Neural cell (in vitro differentiated cells): ENCODE measurements around the gene CGNL1.

ENCODE experiments used
- EP300 ChIP-seq: fragments of 450-650 bp; conservative IDR thresholded peaks from 2 replicates; pipeline ENCODE4 v1.6.1; 2014; ENCODE audit warnings: antibody characterized with exemption, mild to moderate bottlenecking, moderate library complexity; ENCODE audit not compliant: poor library complexity, severe bottlenecking
- EZH2 ChIP-seq: fragments of 200-600, 300-800 bp; shearing (Covaris generic), sonication (generic); IDR thresholded peaks from 2 replicates; pipeline ENCODE4 v1.6.1; 2014; ENCODE audit warnings: antibody characterized with exemption, low read length, borderline replicate concordance, mild to moderate bottlenecking; ENCODE audit not compliant: insufficient read depth, poor library complexity, severe bottlenecking
- MXI1 ChIP-seq: fragments of 450-650 bp; conservative IDR thresholded peaks from 2 replicates; pipeline ENCODE4 v1.6.1; 2014; ENCODE audit warnings: antibody characterized with exemption, mild to moderate bottlenecking; ENCODE audit not compliant: poor library complexity, severe bottlenecking
- POLR2AphosphoS5 ChIP-seq: IDR thresholded peaks from 2 replicates; pipeline ENCODE4 v1.6.1; 2012
- RAD21 ChIP-seq: fragments of 450-650 bp; conservative IDR thresholded peaks from 2 replicates; pipeline ENCODE4 v1.6.1; 2014; ENCODE audit warnings: antibody characterized with exemption, mild to moderate bottlenecking, moderate library complexity
- SMC3 ChIP-seq: fragments of 450-650 bp; conservative IDR thresholded peaks from 2 replicates; pipeline ENCODE4 v1.6.1; 2014; ENCODE audit warnings: antibody characterized with exemption, mild to moderate bottlenecking, moderate library complexity; ENCODE audit not compliant: poor library complexity
- TAF1 ChIP-seq: IDR thresholded peaks from 2 replicates; pipeline ENCODE4 v1.6.1; 2012; ENCODE audit warnings: low read depth
- TF ChIP-seq, protein P1 (sequence below): fragments of 450-650 bp; IDR thresholded peaks from 2 replicates; pipeline ENCODE4 v1.5.1; 2014; ENCODE audit warnings: antibody characterized with exemption, mild to moderate bottlenecking, moderate library complexity; ENCODE audit not compliant: poor library complexity, severe bottlenecking
- TF ChIP-seq, protein P2 (sequence below): IDR thresholded peaks from 2 replicates; pipeline ENCODE4 v1.6.1; 2012; ENCODE audit warnings: borderline replicate concordance

DNA sequence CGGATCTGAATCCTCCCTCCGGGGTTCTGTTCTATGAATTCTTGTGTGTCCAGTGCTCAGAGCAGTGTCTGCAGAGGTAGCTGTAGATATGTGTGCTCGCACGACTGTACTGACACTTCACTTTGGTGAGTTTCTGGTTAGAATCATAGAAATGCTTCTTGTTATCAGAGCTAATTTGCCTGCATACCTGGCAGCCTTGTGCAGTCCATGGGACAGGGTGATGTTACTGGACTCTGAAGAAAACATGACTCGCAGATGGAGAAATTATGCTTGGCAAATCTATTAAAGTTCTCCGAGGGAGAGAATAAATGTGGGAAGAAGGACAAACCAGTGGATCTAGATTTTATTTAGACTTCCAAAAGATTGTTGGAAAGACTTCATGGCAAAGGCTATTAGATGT is 12.2 kb downstream of the CGNL1 start:
- TF ChIP-seq, protein P1, sequence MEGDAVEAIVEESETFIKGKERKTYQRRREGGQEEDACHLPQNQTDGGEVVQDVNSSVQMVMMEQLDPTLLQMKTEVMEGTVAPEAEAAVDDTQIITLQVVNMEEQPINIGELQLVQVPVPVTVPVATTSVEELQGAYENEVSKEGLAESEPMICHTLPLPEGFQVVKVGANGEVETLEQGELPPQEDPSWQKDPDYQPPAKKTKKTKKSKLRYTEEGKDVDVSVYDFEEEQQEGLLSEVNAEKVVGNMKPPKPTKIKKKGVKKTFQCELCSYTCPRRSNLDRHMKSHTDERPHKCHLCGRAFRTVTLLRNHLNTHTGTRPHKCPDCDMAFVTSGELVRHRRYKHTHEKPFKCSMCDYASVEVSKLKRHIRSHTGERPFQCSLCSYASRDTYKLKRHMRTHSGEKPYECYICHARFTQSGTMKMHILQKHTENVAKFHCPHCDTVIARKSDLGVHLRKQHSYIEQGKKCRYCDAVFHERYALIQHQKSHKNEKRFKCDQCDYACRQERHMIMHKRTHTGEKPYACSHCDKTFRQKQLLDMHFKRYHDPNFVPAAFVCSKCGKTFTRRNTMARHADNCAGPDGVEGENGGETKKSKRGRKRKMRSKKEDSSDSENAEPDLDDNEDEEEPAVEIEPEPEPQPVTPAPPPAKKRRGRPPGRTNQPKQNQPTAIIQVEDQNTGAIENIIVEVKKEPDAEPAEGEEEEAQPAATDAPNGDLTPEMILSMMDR = no peak
- TF ChIP-seq TAF1 = no peak
- TF ChIP-seq POLR2AphosphoS5 = no peak
- TF ChIP-seq, protein P2, sequence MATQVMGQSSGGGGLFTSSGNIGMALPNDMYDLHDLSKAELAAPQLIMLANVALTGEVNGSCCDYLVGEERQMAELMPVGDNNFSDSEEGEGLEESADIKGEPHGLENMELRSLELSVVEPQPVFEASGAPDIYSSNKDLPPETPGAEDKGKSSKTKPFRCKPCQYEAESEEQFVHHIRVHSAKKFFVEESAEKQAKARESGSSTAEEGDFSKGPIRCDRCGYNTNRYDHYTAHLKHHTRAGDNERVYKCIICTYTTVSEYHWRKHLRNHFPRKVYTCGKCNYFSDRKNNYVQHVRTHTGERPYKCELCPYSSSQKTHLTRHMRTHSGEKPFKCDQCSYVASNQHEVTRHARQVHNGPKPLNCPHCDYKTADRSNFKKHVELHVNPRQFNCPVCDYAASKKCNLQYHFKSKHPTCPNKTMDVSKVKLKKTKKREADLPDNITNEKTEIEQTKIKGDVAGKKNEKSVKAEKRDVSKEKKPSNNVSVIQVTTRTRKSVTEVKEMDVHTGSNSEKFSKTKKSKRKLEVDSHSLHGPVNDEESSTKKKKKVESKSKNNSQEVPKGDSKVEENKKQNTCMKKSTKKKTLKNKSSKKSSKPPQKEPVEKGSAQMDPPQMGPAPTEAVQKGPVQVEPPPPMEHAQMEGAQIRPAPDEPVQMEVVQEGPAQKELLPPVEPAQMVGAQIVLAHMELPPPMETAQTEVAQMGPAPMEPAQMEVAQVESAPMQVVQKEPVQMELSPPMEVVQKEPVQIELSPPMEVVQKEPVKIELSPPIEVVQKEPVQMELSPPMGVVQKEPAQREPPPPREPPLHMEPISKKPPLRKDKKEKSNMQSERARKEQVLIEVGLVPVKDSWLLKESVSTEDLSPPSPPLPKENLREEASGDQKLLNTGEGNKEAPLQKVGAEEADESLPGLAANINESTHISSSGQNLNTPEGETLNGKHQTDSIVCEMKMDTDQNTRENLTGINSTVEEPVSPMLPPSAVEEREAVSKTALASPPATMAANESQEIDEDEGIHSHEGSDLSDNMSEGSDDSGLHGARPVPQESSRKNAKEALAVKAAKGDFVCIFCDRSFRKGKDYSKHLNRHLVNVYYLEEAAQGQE = no peak
- no peak for TF ChIP-seq EZH2
- TF ChIP-seq RAD21 = no peak
- TF ChIP-seq EP300 = no peak
- TF ChIP-seq MXI1 = no peak
- no peak for TF ChIP-seq SMC3
